Body of pancreas (tissue), 4 donors: ENCODE data around the gene ICA1L.
"Not testable (repeated sequence)": the region's sequence is repeated elsewhere in the genome, so short reads cannot be mapped to it uniquely, and the experiment has no call there.

Experiments
- POLR2A ChIP-seq, 3 donors: fragments of 450-650 bp; IDR thresholded peaks; one replicate each; pipeline ENCODE4 v1.6.1; 2016; ENCODE audit warnings: antibody characterized with exemption in 3 of 3, mild to moderate bottlenecking in 2 of 3
- TF ChIP-seq, protein P1 (sequence below), 7 experiments: fragments of 450-650 bp in 4 of 7; fragments of 200-600 bp in 3 of 7; sonication (generic) in 3 of 7; IDR thresholded peaks; one replicate each; pipeline ENCODE4 v1.5.1; 2016 to 2019; ENCODE audit warnings: antibody characterized with exemption in 7 of 7

GRCh38 chr2:202905507-202905906 is 33.9 kb upstream of the ICA1L start:
- TF ChIP-seq, protein P1, sequence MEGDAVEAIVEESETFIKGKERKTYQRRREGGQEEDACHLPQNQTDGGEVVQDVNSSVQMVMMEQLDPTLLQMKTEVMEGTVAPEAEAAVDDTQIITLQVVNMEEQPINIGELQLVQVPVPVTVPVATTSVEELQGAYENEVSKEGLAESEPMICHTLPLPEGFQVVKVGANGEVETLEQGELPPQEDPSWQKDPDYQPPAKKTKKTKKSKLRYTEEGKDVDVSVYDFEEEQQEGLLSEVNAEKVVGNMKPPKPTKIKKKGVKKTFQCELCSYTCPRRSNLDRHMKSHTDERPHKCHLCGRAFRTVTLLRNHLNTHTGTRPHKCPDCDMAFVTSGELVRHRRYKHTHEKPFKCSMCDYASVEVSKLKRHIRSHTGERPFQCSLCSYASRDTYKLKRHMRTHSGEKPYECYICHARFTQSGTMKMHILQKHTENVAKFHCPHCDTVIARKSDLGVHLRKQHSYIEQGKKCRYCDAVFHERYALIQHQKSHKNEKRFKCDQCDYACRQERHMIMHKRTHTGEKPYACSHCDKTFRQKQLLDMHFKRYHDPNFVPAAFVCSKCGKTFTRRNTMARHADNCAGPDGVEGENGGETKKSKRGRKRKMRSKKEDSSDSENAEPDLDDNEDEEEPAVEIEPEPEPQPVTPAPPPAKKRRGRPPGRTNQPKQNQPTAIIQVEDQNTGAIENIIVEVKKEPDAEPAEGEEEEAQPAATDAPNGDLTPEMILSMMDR (IDR thresholded peaks at IDR 0.05): not testable (repeated sequence)
- not testable (repeated sequence) for TF ChIP-seq POLR2A (IDR thresholded peaks at IDR 0.05)
